ENCODE measurements around the gene THRAP3.

THRAP3 gene

DNA sequence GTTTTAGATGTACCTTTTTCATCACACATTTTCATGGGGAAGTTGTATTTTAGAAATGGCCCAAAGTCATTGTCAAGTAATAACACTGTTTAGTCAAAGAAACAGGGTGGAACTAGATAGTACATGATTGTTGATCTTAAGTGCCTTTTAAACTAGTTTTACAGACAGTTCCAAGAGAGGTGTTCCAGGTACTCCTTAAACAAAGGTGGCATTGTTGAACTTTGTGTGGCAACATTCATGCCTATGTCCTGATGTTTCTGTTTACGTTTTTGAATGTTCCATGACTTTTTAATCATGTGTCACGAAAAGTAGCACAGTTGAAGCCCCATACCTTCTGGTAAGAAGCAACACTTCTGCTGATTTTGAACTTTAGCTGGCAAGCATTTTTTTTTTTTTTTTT, 72.8 kb downstream of the THRAP3 start:
- no peaks in the 10 kb centered on the region for H3K9me3 ChIP-seq (ENCODE audit: control insufficient read depth, low read length)
- DNase-seq, result no peak
- H3K4me3 ChIP-seq (ENCODE audit: insufficient read depth, low read depth, low read length, poor library complexity, severe bottlenecking), result no peak overlapping the region
- H3K27ac ChIP-seq (ENCODE audit: insufficient read depth, low read length, poor library complexity, severe bottlenecking), result no peak overlapping the region
- no peaks in the 10 kb centered on the region for H3K27me3 ChIP-seq (replicated peaks; ENCODE audit: control insufficient read depth, insufficient read depth, low read length, poor library complexity, severe bottlenecking)
- H3K4me1 ChIP-seq (ENCODE audit: control insufficient read depth, insufficient read depth, low read length, poor library complexity, severe bottlenecking), result no peaks in the 10 kb centered on the region
- peaks cover 73% of the 10 kb centered on the region for H3K36me3 ChIP-seq (ENCODE audit: control insufficient read depth, insufficient read depth, low read length)

DNA sequence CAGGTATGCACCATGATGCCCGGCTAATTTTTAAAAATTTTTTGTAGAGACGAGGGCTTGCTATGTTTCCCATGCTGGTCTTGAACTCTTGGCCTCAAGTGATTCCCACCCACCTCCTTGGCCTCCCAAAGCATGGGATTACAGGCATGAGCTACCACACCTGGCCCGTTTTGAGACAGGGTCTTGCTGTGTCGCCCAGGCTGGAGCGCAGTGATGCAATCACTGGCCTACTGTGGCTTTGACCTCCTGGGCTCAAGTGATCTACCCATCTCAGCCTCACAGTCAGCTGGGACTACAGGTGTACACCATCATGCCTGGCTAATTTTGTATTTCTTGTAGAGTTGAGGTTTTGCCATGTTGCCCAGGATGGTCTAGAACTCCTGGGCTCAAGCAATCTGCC, 74.4 kb downstream of the THRAP3 start:
- no peaks in the 10 kb centered on the region for H3K4me1 ChIP-seq (ENCODE audit: control insufficient read depth, insufficient read depth, low read length, poor library complexity, severe bottlenecking)

DNA sequence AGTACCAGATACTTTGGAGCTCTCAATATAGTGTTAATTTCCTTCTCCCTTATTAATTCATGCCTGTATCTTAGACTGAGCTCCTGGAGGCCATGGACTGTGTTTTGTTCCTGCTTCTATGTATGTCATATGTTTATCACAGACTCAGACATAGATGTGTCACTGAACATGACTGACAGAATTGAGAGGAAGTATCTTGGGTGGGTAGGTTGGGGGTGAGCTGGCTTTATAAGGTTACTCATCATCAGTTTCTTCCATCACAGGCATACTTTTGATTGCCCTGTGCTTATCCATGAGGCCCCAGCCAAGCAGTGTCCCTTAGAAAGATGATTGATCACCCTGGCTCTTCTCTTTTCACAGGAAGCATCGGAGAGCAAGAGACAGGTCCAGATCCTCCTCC, 76.3 kb downstream of the THRAP3 start:
- no peak for DNase-seq
- Histone ChIP-seq H3K4me1 (ENCODE audit: control insufficient read depth, insufficient read depth, low read length, poor library complexity, severe bottlenecking) (no peaks in the 10 kb centered on the region), H3K4me3 (ENCODE audit: insufficient read depth, low read depth, low read length, poor library complexity, severe bottlenecking) (no peak overlapping the region), H3K36me3 (ENCODE audit: control insufficient read depth, insufficient read depth, low read length) (peaks cover 66% of the 10 kb centered on the region), H3K27ac (ENCODE audit: insufficient read depth, low read length, poor library complexity, severe bottlenecking) (no peak overlapping the region), H3K27me3 (replicated peaks; ENCODE audit: control insufficient read depth, insufficient read depth, low read length, poor library complexity, severe bottlenecking) (no peaks in the 10 kb centered on the region), H3K9me3 (ENCODE audit: control insufficient read depth, low read length) (no peaks in the 10 kb centered on the region)

More for the DNA sequence above, 74.4 kb downstream of the THRAP3 start:
- H3K9me3 ChIP-seq (ENCODE audit: control insufficient read depth, low read length), result no peaks in the 10 kb centered on the region
- no peak overlapping the region for H3K27ac ChIP-seq (ENCODE audit: insufficient read depth, low read length, poor library complexity, severe bottlenecking)
- DNase-seq, result no peak
- H3K4me3 ChIP-seq (ENCODE audit: insufficient read depth, low read depth, low read length, poor library complexity, severe bottlenecking), result no peak overlapping the region
- H3K27me3 ChIP-seq (replicated peaks; ENCODE audit: control insufficient read depth, insufficient read depth, low read length, poor library complexity, severe bottlenecking), result no peaks in the 10 kb centered on the region
- H3K36me3 ChIP-seq (ENCODE audit: control insufficient read depth, insufficient read depth, low read length), result peaks cover 75% of the 10 kb centered on the region

DNA sequence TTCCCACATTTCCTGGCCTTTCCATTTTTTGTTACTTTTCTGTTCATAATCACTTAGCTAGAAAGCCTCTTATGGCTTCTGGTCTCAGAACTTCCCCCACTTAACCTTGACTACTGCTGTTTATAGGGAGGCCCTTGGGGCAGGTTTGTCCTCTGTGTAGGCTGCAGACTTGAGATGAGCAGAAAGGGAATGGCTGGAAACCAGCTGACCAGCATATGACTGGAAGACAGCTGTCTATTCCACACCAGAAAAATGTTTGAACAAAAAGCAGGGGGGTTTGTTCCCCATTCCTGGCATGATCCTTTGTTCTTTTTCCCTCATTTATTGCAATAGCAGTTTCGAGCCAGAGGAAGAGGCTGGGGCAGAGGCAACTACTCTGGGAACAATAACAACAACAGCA, 77.0 kb downstream of the THRAP3 start:
- Histone ChIP-seq H3K9me3 (ENCODE audit: control insufficient read depth, low read length) (no peaks in the 10 kb centered on the region), H3K4me3 (ENCODE audit: insufficient read depth, low read depth, low read length, poor library complexity, severe bottlenecking) (no peak overlapping the region), H3K27me3 (replicated peaks; ENCODE audit: control insufficient read depth, insufficient read depth, low read length, poor library complexity, severe bottlenecking) (no peaks in the 10 kb centered on the region), H3K4me1 (ENCODE audit: control insufficient read depth, insufficient read depth, low read length, poor library complexity, severe bottlenecking) (no peaks in the 10 kb centered on the region), H3K27ac (ENCODE audit: insufficient read depth, low read length, poor library complexity, severe bottlenecking) (no peak overlapping the region), H3K36me3 (ENCODE audit: control insufficient read depth, insufficient read depth, low read length) (peaks cover 61% of the 10 kb centered on the region)
- no peak for DNase-seq

DNA sequence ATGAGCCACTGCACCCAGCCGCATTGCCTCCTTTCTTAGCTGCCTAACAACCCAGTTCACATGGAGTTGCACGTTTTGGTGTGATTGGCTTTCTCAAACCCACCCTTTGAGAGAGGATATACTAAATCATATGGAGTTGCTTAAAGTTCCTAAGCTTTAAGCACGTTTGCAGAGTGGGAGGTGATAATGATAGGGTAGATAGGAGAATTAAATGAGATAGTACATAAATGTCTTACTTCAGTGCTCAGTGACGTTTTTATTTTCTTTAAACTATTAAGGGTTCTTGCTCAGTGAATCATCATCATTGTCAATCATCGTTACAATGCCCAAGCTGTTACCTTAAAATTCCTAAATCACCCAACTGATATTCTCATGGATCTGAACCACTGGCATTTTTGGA, 79.0 kb downstream of the THRAP3 start:
- no peaks in the 10 kb centered on the region for H3K27me3 ChIP-seq (replicated peaks; ENCODE audit: control insufficient read depth, insufficient read depth, low read length, poor library complexity, severe bottlenecking)
- peaks cover 4% of the 10 kb centered on the region for H3K4me1 ChIP-seq (ENCODE audit: control insufficient read depth, insufficient read depth, low read length, poor library complexity, severe bottlenecking)
- H3K36me3 ChIP-seq (ENCODE audit: control insufficient read depth, insufficient read depth, low read length), result peaks cover 51% of the 10 kb centered on the region
- no peak for DNase-seq
- no peak overlapping the region for H3K27ac ChIP-seq (ENCODE audit: insufficient read depth, low read length, poor library complexity, severe bottlenecking)
- H3K9me3 ChIP-seq (ENCODE audit: control insufficient read depth, low read length), result no peaks in the 10 kb centered on the region
- H3K4me3 ChIP-seq (ENCODE audit: insufficient read depth, low read depth, low read length, poor library complexity, severe bottlenecking), result no peak overlapping the region

DNA sequence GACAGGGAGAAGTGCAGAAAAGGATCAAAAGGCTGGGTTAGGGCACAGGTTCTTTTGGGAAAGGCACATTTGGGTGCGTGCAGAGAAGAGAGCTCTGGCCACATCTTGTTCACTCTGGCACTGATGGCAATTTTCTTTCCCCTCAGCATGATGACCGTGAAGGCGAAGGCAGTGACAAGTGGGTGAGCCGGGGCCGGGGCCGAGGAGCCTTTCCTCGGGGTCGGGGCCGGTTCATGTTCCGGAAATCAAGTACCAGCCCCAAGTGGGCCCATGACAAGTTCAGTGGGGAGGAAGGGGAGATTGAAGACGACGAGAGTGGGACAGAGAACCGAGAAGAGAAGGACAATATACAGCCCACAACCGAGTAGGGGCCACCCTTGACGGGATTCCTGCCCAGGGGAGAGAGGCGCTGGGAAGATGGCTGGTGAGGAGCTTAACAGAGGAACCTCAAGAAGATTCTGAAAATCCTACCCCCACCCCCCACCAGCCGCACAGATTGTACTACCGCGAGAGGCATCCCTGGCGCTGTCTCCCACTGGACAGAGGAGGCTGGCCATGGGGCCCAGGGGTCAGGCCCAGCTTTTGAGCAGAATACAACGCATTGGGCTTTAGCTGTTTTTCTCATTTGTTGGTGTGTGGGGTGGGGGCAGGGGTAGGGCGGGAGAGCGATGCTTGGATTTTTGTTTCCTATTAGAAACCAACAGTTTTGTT, 79.6 kb downstream of the THRAP3 start:
- no peak for DNase-seq
- H3K4me3 ChIP-seq (ENCODE audit: insufficient read depth, low read depth, low read length, poor library complexity, severe bottlenecking), result no peak overlapping the region
- H3K9me3 ChIP-seq (ENCODE audit: control insufficient read depth, low read length), result no peaks in the 10 kb centered on the region
- no peak overlapping the region for H3K27ac ChIP-seq (ENCODE audit: insufficient read depth, low read length, poor library complexity, severe bottlenecking)
- peaks cover 4% of the 10 kb centered on the region for H3K4me1 ChIP-seq (ENCODE audit: control insufficient read depth, insufficient read depth, low read length, poor library complexity, severe bottlenecking)
- peaks cover 45% of the 10 kb centered on the region for H3K36me3 ChIP-seq (ENCODE audit: control insufficient read depth, insufficient read depth, low read length)
- H3K27me3 ChIP-seq (replicated peaks; ENCODE audit: control insufficient read depth, insufficient read depth, low read length, poor library complexity, severe bottlenecking), result no peaks in the 10 kb centered on the region

DNA sequence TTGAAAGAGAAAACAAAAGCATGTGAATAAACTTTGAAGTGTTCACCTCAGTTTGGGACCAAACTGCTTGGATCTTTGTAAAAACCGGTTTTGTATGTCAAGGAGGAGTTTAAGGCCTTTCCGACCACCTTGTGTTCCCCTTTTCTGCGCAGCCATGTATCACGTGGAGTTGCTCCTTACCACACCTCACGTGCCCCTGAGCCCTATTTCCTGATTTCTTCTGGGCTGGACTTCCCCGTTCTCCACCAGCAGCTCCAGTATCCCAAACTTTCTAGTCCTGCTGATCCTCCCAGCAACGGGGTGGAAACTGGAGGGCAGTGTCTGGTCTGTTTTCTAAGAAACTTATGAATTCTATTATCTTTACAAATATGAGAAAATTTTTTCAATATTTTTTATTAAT, 80.3 kb downstream of the THRAP3 start:
- no peak for DNase-seq
- peaks cover 44% of the 10 kb centered on the region for H3K36me3 ChIP-seq (ENCODE audit: control insufficient read depth, insufficient read depth, low read length)

DNA sequence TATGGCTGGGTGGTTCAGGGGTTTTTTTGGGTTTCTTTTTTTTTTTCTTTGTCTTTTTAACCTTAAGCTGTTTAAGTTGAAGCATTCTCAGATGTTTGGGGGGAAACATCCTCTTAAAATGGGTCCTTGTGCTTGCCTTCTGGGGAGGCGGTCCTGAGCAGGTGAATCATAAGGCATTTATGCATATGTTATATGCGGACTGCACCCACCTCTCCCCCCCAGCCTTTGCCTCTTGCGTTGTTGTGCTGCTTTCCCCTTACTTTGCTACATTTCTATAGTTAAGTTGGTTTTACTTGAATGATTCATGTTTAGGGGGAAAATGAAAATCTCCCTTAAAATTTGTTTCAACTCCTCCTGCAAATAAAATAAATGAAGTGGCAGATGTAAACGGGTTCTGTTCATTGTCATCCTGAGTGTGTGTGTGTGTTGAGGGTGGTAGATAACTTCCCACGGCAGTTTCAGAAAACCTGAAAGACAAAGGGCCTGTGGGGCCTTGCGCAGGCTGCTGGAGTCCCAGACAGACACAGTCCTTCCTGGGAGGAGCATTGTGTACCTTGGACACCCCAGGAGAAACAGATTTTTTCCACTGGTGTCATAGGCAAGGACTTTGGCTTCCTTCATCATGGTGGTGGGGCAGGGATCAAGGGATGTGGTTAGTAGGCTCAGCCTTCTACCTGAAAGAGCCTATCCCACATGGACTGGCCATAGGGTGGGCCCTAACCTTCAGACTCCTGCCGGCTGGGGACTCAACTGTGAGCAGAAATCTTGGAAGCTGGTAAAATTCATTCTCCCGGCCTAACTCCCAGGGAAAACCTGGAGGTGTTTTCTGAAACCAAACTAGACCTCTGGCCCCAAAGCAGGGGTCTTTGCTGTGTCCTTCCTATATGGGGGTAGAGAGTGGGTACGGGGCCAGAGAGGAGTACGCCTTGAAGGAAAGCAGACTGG, 81.0 kb downstream of the THRAP3 start:
- Histone ChIP-seq H3K36me3 (ENCODE audit: control insufficient read depth, insufficient read depth, low read length) (peaks cover 37% of the 10 kb centered on the region), H3K27me3 (replicated peaks; ENCODE audit: control insufficient read depth, insufficient read depth, low read length, poor library complexity, severe bottlenecking) (no peaks in the 10 kb centered on the region), H3K4me3 (ENCODE audit: insufficient read depth, low read depth, low read length, poor library complexity, severe bottlenecking) (no peak overlapping the region), H3K4me1 (ENCODE audit: control insufficient read depth, insufficient read depth, low read length, poor library complexity, severe bottlenecking) (peaks cover 4% of the 10 kb centered on the region), H3K27ac (ENCODE audit: insufficient read depth, low read length, poor library complexity, severe bottlenecking) (no peak overlapping the region), H3K9me3 (ENCODE audit: control insufficient read depth, low read length) (no peaks in the 10 kb centered on the region)
- no peak for DNase-seq

More for the DNA sequence above, 80.3 kb downstream of the THRAP3 start:
- no peak overlapping the region for H3K27ac ChIP-seq (ENCODE audit: insufficient read depth, low read length, poor library complexity, severe bottlenecking)
- no peak overlapping the region for H3K4me3 ChIP-seq (ENCODE audit: insufficient read depth, low read depth, low read length, poor library complexity, severe bottlenecking)
- H3K4me1 ChIP-seq (ENCODE audit: control insufficient read depth, insufficient read depth, low read length, poor library complexity, severe bottlenecking), result peaks cover 4% of the 10 kb centered on the region
- H3K9me3 ChIP-seq (ENCODE audit: control insufficient read depth, low read length), result no peaks in the 10 kb centered on the region
- no peaks in the 10 kb centered on the region for H3K27me3 ChIP-seq (replicated peaks; ENCODE audit: control insufficient read depth, insufficient read depth, low read length, poor library complexity, severe bottlenecking)

DNA sequence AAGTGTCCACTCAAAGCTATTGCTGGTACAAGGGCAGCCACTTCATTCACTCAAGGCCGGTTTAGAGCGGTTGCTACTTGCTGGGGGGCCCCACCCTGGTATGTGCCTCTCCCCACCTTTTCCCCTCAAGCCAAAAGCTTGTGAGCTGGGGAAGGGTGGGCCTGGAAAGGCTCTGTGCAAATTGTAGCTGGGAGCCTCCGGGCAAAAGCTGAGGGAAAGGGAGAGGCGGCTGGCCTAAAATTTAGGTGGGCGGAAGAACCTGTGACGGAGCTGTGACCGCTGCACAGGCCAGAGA, 81.6 kb downstream of the THRAP3 start:
- Histone ChIP-seq H3K36me3 (ENCODE audit: control insufficient read depth, insufficient read depth, low read length) (peaks cover 31% of the 10 kb centered on the region), H3K4me1 (ENCODE audit: control insufficient read depth, insufficient read depth, low read length, poor library complexity, severe bottlenecking) (peaks cover 4% of the 10 kb centered on the region), H3K27me3 (replicated peaks; ENCODE audit: control insufficient read depth, insufficient read depth, low read length, poor library complexity, severe bottlenecking) (no peaks in the 10 kb centered on the region), H3K9me3 (ENCODE audit: control insufficient read depth, low read length) (no peaks in the 10 kb centered on the region), H3K27ac (ENCODE audit: insufficient read depth, low read length, poor library complexity, severe bottlenecking) (peak overlapping the region; percentile 74), H3K4me3 (ENCODE audit: insufficient read depth, low read depth, low read length, poor library complexity, severe bottlenecking) (peak overlapping the region; percentile 65)
- no peak for DNase-seq

DNA sequence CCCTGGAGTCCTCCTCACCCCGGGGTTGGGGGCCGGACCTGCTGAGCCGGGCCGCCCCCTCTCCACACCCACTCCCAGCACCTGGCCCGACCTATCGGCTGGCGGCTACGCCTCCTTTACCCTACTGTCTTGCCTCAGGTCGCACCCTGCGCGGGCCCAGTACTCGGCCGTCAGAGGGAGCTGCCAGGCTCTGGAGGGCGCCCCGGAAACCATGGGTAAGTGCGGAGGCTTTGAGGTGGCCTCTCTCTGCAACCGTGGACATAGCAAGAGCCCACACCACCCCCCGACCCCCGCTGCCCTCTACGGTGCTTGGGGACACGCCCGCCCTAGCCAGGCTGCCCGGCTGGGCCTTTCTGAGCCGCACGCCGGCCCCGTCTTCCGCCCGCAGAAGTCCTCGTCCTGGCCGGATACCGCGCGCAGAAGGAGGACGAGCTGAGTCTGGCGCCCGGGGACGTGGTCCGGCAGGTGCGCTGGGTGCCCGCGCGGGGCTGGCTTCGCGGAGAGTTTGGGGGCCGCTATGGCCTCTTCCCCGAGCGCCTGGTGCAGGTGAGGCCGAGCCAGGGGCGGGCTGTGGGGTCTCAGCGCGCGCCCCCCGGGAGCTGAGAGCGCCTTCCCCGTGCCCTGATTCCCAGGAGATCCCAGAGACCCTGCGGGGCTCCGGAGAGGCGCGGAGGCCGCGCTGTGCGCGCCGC, 82.1 kb downstream of the THRAP3 start, which contains the start of gene SH3D21:
Gene SH3D21 (plus strand): TSS at position 159 of the 692 bp plus-strand sequence. CDS start 53 bp downstream, at position 212.
- DNase-seq, result peak in 2 of 3 donors; percentile 37 to 43
- H3K27ac ChIP-seq (ENCODE audit: insufficient read depth, low read length, poor library complexity, severe bottlenecking), result peak within 1 kb of the TSS; percentile 74
- peaks cover 4% of the 10 kb centered on the region for H3K4me1 ChIP-seq (ENCODE audit: control insufficient read depth, insufficient read depth, low read length, poor library complexity, severe bottlenecking)
- H3K4me3 ChIP-seq (ENCODE audit: insufficient read depth, low read depth, low read length, poor library complexity, severe bottlenecking), result peak within 1 kb of the TSS; percentile 65
- H3K9me3 ChIP-seq (ENCODE audit: control insufficient read depth, low read length), result no peaks in the 10 kb centered on the region
- H3K36me3 ChIP-seq (ENCODE audit: control insufficient read depth, insufficient read depth, low read length), result peaks cover 26% of the 10 kb centered on the region
- H3K27me3 ChIP-seq (replicated peaks; ENCODE audit: control insufficient read depth, insufficient read depth, low read length, poor library complexity, severe bottlenecking), result no peaks in the 10 kb centered on the region

All from effector memory CD4-positive, alpha-beta T cell (primary cell).